C4-2B (cell line): ENCODE measurements around the gene NPAS3.

Source experiments
- H3K27ac ChIP-seq: fragments of 450-650 bp; 2 replicates; pipeline ENCODE4 v1.5.1; 2017
- ZFX ChIP-seq: fragments of 450-650 bp; IDR thresholded peaks from 2 replicates; pipeline ENCODE4 v1.6.1; 2017
- TF ChIP-seq, protein P1 (sequence below): fragments of 450-650 bp; conservative IDR thresholded peaks from 2 replicates; pipeline ENCODE4 v1.5.1; 2017; ENCODE audit warnings: mild to moderate bottlenecking

The NPAS3 gene

GRCh38 chr14:33369972-33370371, 431.3 kb downstream of the NPAS3 start:
- no peak overlapping the region for H3K27ac ChIP-seq
- no peak for TF ChIP-seq ZFX
- TF ChIP-seq, protein P1, sequence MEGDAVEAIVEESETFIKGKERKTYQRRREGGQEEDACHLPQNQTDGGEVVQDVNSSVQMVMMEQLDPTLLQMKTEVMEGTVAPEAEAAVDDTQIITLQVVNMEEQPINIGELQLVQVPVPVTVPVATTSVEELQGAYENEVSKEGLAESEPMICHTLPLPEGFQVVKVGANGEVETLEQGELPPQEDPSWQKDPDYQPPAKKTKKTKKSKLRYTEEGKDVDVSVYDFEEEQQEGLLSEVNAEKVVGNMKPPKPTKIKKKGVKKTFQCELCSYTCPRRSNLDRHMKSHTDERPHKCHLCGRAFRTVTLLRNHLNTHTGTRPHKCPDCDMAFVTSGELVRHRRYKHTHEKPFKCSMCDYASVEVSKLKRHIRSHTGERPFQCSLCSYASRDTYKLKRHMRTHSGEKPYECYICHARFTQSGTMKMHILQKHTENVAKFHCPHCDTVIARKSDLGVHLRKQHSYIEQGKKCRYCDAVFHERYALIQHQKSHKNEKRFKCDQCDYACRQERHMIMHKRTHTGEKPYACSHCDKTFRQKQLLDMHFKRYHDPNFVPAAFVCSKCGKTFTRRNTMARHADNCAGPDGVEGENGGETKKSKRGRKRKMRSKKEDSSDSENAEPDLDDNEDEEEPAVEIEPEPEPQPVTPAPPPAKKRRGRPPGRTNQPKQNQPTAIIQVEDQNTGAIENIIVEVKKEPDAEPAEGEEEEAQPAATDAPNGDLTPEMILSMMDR, result no peak

- no peak for TF ChIP-seq ZFX
- TF ChIP-seq, protein P1, result no peak
- no peak overlapping the region for H3K27ac ChIP-seq
These were observed 431.7 kb downstream of the NPAS3 start for GRCh38 chr14:33370426-33370825.

GRCh38 chr14:33375196-33375595, 436.5 kb downstream of the NPAS3 start:
- no peak overlapping the region for H3K27ac ChIP-seq
- TF ChIP-seq, protein P1, result no peak
- no peak for TF ChIP-seq ZFX

GRCh38 chr14:33375786-33376185, 437.1 kb downstream of the NPAS3 start:
- TF ChIP-seq, protein P1, result no peak
- no peak for TF ChIP-seq ZFX
- H3K27ac ChIP-seq, result no peak overlapping the region

GRCh38 chr14:33376510-33376909, 437.8 kb downstream of the NPAS3 start:
- no peak for TF ChIP-seq ZFX
- TF ChIP-seq, protein P1, result no peak
- H3K27ac ChIP-seq, result no peak overlapping the region

DNA sequence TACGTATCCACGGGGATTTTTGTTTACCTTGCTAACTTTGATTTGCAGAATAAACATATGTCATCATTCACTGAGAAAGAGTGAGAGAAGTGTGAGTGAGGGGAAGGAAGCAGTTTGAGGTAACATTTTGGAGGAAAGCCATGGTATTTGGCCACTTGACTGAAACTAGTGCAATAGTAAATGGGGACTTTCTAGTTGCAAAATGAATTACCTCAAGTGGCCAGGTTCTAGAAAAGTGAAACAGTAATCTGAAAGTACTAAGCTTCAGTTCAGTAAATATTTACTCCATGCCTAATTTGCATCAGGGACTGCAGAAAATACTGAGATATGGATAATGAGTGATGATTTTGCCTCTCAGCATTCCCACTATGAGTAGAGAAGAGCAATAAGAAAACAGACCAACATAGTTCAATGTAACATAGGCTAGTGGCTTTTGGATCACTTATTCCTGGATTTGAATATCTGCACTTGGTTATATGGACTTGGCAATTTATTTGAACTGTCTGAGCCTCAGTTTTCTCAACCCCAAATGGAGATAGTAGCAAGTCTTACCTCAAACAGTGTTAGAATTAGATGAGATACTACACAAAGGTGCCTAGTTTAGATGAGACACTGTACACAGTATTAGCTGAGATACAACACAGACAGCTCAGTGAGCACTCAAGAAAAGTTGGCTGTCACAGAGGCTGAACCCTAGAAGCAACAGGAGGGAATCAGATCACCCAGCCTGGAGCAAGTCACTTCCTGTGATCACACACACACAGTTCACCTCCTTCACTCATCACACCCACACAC, 439.1 kb downstream of the NPAS3 start:
- TF ChIP-seq, protein P1, result no peak
- TF ChIP-seq ZFX, result no peak
- H3K27ac ChIP-seq, result no peak overlapping the region

- no peak overlapping the region for H3K27ac ChIP-seq
- TF ChIP-seq ZFX, result no peak
- TF ChIP-seq, protein P1, result no peak
These were observed 443.0 kb downstream of the NPAS3 start for GRCh38 chr14:33381717-33382116.
